ENCODE measurements around the gene TRO.

Gene TRO

DNA sequence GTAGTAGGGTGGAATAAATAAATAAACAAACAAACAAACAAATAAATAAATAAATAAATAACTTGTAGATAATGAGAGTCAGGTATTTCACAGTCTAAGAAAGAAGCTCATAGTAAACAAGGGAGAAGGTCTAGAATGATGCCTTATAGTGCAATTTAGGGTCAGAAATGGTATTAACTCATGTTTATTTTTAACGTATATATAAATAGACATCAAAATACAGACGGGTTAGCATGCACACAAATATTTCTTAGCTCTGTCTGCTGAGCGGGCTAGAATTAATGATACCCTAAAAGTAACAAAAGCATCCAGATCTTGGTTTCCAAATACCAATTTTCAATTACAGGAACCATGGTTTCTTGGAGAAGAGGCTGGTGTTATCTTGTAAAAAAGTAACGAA is 56.8 kb downstream of the TRO start:
- DNase-seq = no peak

GRCh38 chrX:54978448-54978847 is 57.8 kb downstream of the TRO start:
- no peak for DNase-seq

DNA sequence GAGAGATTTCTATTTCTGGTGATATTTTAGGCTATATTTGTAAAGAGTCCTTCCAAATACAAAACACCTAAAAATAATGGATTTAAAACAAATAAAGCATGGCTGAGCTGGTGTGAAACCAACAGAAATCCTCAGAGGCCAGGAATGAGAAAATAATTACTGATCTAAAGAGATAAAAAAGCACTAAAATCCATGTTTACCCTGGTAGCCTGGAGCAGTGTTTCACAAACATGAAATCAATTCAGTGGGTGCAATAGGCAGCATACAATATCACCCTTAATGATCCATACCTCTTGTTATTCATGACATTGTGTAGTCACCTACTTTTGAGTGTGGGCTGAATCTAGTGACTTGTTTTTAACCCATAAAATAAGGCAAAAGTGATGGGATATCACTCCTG is 58.8 kb downstream of the TRO start:
- no peak for DNase-seq

- no peak for DNase-seq
Measured at GRCh38 chrX:54980334-54980733, 59.7 kb downstream of the TRO start.
